GM19452 (cell line): ENCODE results near the gene SULT2B1.
"Not testable (repeated sequence)": the region's sequence is repeated elsewhere in the genome, so short reads cannot be mapped to it uniquely, and the experiment has no call there.

Source experiments
- ATAC-seq: cut with Tn5 transposase; IDR thresholded peaks from one replicate; pipeline ENCODE4 v1.9.1; 2021; ENCODE audit not compliant: unreplicated experiment

The SULT2B1 gene

GRCh38 chr19:48556825-48557224, 4.9 kb downstream of the SULT2B1 start:
- no peak for ATAC-seq

- no peak for ATAC-seq
Measured at GRCh38 chr19:48558018-48558684, 6.2 kb downstream of the SULT2B1 start.

DNA sequence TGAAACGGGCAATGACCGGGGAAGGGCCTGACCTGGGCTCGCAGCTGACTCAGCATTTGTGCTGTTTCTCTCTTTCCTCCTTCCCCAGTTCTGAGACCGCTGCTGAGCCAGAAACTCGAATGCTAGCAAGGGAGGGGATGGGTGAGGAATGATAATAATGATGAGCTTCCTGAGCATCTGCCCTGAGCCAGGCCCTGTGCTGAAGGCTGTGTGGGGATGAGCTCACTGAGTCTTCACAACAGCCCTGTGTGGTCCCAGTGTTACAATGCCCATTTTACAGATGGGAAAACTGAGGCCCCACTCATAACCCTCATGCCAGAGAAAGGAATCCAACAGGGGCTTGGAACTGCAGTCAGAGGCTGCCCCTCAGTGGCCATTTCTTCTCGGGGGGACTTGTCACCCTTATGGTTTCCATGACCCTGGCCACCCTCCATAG, 8.1 kb downstream of the SULT2B1 start:
- no peak for ATAC-seq

- no peak for ATAC-seq
Measured at GRCh38 chr19:48561412-48561811, 9.4 kb downstream of the SULT2B1 start.

GRCh38 chr19:48565090-48565489, 13.1 kb downstream of the SULT2B1 start:
- no peak for ATAC-seq

DNA sequence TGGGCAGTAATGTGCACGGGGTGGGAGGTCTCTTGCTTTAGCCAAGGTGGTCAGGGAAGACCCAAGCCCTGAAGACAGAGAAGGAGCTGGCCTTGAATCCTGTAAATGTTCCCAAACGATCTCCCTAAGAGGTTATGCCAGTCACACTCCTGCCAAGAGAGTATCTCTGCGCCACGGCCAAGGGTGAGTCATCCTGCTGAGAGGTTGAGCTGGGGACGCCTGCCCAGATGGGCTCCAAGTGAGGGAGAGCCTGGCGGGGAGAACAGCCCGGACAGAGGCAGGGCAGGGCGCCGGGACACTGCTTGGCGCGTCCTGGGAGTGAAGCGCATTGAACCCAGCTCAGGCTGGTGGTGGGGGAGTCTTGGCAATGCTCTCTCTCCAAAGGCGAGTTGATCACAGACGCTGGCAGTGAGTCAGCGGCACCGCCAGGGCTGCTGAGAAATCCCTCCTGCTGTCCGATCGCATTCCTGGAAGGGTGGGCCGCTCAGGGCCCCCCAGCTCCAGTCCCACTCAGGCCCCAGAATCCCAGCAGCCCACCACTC, 16.4 kb downstream of the SULT2B1 start:
- ATAC-seq, result no peak

GRCh38 chr19:48569814-48570213, 17.8 kb downstream of the SULT2B1 start:
- ATAC-seq, result no peak

GRCh38 chr19:48571378-48572162, 19.6 kb downstream of the SULT2B1 start:
- no peak for ATAC-seq

GRCh38 chr19:48573163-48573505, 21.2 kb downstream of the SULT2B1 start:
- ATAC-seq, result no peak

DNA sequence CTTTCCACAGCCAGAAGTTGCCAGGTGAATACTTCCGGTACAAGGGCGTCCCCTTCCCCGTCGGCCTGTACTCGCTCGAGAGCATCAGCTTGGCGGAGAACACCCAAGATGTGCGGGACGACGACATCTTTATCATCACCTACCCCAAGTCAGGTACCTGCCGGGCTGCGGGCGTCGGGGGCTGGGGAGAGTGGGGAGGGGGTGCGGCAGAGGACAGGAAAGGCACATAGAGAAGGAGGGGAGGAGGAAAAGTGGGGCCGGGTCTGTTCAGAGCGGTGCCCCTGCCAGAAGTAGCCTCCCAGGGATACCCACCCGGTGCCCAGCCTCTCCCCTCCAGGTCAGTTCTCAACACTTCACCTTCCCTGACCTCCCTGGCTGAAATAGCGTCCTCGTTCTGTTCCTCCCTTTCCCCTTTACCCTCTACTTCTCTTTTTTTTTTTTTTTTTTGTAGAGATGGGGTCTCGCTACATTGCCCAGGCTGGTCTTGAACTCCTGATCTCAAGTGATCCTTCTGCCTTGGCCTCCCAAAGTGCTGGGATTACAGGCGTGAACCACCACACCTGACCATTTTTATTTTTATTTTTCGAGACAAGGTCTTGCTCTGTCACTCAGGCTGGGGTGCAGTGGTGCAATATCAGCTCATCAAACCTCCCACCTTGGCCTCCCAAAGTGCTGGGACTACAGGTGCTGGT, 24.1 kb downstream of the SULT2B1 start:
- ATAC-seq, result no peak

- ATAC-seq, result not testable (repeated sequence)
Measured at GRCh38 chr19:48577908-48578307, 25.9 kb downstream of the SULT2B1 start.

GRCh38 chr19:48578891-48579290, 26.9 kb downstream of the SULT2B1 start:
- no peak for ATAC-seq

DNA sequence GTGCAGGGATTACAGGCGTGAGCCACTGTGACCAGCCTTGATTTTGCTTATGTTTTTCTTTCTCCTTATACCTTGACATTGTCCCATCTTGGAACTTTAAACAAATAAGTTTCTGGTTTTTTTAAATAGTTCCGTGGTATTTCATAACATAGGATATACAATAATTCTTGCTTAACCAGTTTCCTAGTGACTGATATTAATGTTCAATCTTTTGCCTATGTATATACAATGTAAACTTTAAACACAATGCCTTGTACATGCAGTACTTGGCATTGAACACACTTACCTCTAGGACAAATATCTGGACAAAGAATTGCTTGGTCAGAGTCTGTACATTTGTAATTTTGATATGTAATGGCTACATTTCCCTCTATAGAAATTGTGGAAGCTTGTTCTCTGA, 30.2 kb downstream of the SULT2B1 start:
- no peak for ATAC-seq

DNA sequence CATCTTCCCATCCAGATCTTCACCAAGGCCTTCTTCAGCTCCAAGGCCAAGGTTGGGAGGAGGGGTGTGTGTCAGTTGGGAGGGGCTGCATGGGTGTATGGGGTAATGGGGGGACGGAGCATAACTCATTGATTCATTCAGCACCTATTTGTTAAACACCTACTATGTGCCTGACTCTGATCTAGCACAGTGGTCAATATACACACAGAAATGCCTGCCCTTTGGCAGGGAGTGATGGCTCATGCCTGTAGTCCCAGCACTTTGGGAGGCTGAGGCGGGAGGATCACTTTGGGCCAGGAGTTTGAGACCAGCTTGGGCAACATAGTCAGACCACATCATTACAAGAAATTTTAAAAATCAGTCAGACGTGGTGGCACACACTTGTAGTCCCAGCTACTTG, 35.4 kb downstream of the SULT2B1 start:
- no peak for ATAC-seq

DNA sequence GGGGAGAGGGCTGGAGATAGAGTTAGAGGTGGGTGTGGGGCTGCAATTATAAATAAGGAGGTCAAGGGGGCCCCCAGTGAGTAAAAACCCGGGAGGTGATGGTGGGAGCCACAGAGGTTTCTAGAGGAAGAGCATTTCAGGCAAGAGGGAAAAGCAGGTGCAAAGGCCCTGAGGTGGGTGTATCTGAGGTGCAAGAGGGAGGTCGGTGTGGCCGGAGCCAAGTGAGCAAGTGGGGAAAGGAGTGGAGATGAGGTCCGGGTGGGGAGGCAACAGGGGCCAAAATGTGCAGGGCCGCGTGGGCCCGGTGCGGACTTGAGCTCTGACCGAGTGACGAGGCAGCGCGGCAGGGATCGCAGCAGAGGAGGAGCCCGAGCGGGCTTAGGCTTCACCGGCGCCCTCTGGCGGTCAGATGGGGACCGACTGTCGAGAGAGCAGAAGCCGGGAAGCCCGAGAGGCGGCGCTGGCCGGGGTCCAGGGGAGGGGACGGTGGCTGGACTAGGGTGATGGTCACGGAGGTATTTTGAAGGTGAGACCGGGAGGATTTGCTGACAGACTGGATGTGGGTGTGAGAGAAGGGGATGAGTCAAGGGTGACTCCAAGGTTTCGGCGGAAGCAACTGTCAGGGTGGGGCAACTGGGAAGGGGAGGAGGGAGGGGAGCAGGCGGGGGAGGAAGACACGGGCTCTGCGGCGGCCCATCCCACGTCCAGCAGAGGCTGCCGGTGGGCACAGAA, 36.9 kb downstream of the SULT2B1 start:
- no peak for ATAC-seq

- no peak for ATAC-seq
Measured at GRCh38 chr19:48591021-48591420, 39.0 kb downstream of the SULT2B1 start.

- no peak for ATAC-seq
Measured at GRCh38 chr19:48595171-48595570, 43.2 kb downstream of the SULT2B1 start.

DNA sequence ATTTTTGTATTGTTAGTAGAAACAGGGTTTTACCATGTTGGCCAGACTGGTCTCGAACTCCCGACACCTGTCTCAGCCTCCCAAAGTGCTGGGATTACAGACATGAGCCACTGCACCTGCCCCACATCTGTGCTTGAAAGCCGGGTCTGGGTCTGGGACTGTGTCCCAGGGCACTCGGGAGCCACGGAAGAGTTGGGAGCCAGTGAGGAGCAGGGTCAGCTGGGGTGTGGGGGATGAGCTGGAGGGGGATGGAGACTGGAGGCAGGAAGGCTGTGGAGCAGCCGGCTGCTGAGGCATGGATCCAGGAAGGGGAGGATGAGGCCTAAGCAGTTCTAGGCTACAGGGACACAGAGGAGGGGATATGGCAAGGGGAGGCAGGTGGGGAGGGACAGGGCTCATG, 43.9 kb downstream of the SULT2B1 start:
- no peak for ATAC-seq

DNA sequence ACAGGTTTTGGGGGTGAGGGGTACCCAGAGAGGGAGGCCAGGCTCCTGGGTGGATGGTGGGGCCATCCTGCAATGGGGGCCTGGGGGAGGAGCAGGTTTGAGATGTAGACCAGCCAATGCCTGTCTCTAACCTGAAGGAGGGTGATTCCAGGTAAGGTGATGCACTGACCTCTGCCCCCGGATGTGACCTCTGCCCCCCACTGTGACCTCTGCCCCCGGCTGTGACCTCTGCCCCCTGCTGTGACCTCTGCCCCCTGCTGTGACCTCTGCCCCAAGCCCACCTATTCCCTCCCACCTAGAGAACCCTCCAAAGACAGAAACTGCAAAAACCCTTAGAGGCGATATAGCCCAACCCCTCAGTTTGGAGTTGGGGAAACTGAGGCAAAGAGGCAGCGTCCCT, 44.3 kb downstream of the SULT2B1 start:
- ATAC-seq, result no peak

DNA sequence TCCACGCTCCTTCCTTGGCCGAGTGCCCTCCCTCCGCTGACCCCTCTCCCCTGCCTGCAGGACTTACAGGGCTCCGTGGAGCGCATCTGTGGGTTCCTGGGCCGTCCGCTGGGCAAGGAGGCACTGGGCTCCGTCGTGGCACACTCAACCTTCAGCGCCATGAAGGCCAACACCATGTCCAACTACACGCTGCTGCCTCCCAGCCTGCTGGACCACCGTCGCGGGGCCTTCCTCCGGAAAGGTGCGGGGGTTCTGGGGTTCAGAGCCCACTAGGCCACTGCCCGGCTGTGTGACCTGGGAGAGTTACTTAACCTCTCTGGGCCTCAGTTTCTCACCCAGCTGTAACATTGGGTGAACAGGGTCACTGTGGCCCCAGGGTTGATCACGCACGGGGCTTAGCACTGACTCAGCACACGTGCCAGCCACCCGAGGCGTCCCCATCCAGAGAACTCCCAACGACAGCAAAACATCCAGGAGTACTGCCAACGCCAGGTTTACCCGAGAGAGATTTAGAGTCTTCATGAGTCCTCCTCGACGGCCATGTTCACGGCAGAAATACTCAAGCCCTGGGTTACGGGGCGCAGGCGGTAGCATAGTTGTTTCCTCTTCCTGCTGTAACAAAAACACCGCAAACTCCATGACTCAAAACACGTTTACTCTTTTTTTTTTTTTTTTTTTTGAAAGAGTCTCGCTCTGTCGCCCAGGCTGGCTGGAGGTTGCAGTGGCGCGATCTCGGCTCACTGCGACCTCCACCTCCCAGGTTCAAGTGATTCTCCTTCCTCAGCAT, 44.9 kb downstream of the SULT2B1 start:
- no peak for ATAC-seq
